Spleen (tissue), 13 donors: ENCODE data around the gene OMG. TPM values are rescaled to one million over a fixed set of nuclear protein-coding genes. Genes with fewer than 3 reads are reported as not detected.
"Not testable (repeated sequence)": the region's sequence is repeated elsewhere in the genome, so short reads cannot be mapped to it uniquely, and the experiment has no call there.

Source experiments
- DNase-seq: peaks from one replicate; pipeline ENCODE4 v3.0.0-alpha.2; 2020
- H3K27ac ChIP-seq, 8 donors: fragments of 200-600 bp; sonication (generic) in 7 of 8; 1 replicate in 4 of 8; 2 replicates in 4 of 8; pipeline versions ENCODE4 v1.5.0 to v1.8.0; 2016 to 2021; ENCODE audit warnings: inconsistent platforms in 4 of 8, mild to moderate bottlenecking in 4 of 8, moderate library complexity in 1 of 8
- H3K27me3 ChIP-seq, 7 donors: fragments of 200-600 bp; sonication (generic) in 6 of 7; replicated peaks in 1 of 7; 1 replicate in 4 of 7; 2 replicates in 3 of 7; pipeline versions ENCODE4 v1.5.0 to v1.8.0; 2016 to 2021; ENCODE audit warnings: inconsistent platforms in 3 of 7, mild to moderate bottlenecking in 1 of 7
- H3K36me3 ChIP-seq, 6 donors: fragments of 200-600 bp; sonication (generic) in 5 of 6; 1 replicate in 4 of 6; 2 replicates in 2 of 6; pipeline versions ENCODE4 v1.5.0 to v1.8.0; 2016 to 2021; ENCODE audit warnings: inconsistent platforms in 2 of 6
- H3K4me1 ChIP-seq, 6 donors: fragments of 200-600 bp; sonication (generic) in 5 of 6; 1 replicate in 3 of 6; 2 replicates in 3 of 6; pipeline versions ENCODE4 v1.5.0 to v1.8.0; 2016 to 2021; ENCODE audit warnings: inconsistent platforms in 3 of 6
- H3K4me3 ChIP-seq, 8 donors: fragments of 200-600 bp; sonication (generic) in 7 of 8; 1 replicate in 4 of 8; 2 replicates in 4 of 8; pipeline versions ENCODE4 v1.5.0 to v1.8.0; 2016 to 2021; ENCODE audit warnings: inconsistent platforms in 4 of 8, mild to moderate bottlenecking in 4 of 8, moderate library complexity in 2 of 8
- H3K9me3 ChIP-seq, 8 donors: fragments of 200-600 bp; sonication (generic) in 7 of 8; 1 replicate in 4 of 8; 2 replicates in 4 of 8; pipeline versions ENCODE4 v1.5.0 to v1.8.0; 2016 to 2021; ENCODE audit warnings: inconsistent platforms in 4 of 8
- CTCF ChIP-seq, 11 experiments: fragments of 200-600 bp in 7 of 11; fragments of 450-650 bp in 4 of 11; sonication (generic) in 4 of 11; IDR thresholded peaks in 8 of 11; conservative IDR thresholded peaks in 3 of 11; 1 replicate in 7 of 11; 2 replicates in 4 of 11; pipeline versions ENCODE4 v1.4.0 to v1.8.0; 2016 to 2021; ENCODE audit warnings: antibody characterized with exemption in 11 of 11, inconsistent platforms in 4 of 11, mild to moderate bottlenecking in 1 of 11
- POLR2A ChIP-seq, 3 donors: fragments of 450-650 bp; IDR thresholded peaks; one replicate each; pipeline ENCODE4 v1.5.1; 2017; ENCODE audit warnings: antibody characterized with exemption in 3 of 3, mild to moderate bottlenecking in 1 of 3
- POLR2AphosphoS5 ChIP-seq, 3 donors: sonication (generic); formaldehyde crosslinking; IDR thresholded peaks; one replicate each; pipeline ENCODE4 v1.5.1; 2017; ENCODE audit warnings: antibody characterized with exemption in 3 of 3
- WGBS, 5 donors: extraction: QIAGEN DNeasy Blood & Tissue Kit in 3 of 5; methylation state at CpG; one replicate each; pipeline versions ENCODE4 v1.1.5 to v1.1.7; 2013 to 2018; 5-methylcytosine and 5-hydroxymethylcytosine counted together
- intact Hi-C: fragments of 100-400 bp; cut with DNase I; formaldehyde crosslinking; loops from one replicate; pipeline ENCODE4 v1.15.0; 2023; ENCODE audit warnings: low total_unique reads
- long read RNA-seq, 2 donors: transcript quantifications; one replicate each; lab custom pipeline, GENCODE V29; 2026
- polyA plus RNA-seq, 3 donors: library from polyadenylated mRNA; stranded (reverse); fragments of 200-250 nt; gene quantifications; one replicate each; pipeline ENCODE4 v1.2.1, GENCODE V29; 2013
- total RNA-seq, 7 donors: library from RNA; depleted of rRNA in 3 of 7; stranded (reverse); fragments of >200 nt in 3 of 7; fragmentation: NEBNext Ultra II Directional in 4 of 7; extraction: Animal tissue kit (Norgen Biotek cat#: 25700) in 4 of 7; gene quantifications; one replicate each; pipeline versions ENCODE4 v1.1.0 to v1.2.1, GENCODE V29; 2016 to 2021
- donor health status: healthy with polysubstance abuse.
- donor health status: DM: no; HTN: no; CAD: no; lungs with moderate emphysema.
- donor health status: DM: no; HTN: no; CAD: no.
- donor health status: Bipolar disorder and iron deficiency.
- donor health status: healthy.
- donor health status: DM: no; HTN: no; CAD: no.
- donor health status: DM: yes; HTN: yes; CAD: no.

The OMG gene, protein sequence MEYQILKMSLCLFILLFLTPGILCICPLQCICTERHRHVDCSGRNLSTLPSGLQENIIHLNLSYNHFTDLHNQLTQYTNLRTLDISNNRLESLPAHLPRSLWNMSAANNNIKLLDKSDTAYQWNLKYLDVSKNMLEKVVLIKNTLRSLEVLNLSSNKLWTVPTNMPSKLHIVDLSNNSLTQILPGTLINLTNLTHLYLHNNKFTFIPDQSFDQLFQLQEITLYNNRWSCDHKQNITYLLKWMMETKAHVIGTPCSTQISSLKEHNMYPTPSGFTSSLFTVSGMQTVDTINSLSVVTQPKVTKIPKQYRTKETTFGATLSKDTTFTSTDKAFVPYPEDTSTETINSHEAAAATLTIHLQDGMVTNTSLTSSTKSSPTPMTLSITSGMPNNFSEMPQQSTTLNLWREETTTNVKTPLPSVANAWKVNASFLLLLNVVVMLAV
- total RNA-seq (10 to 100 TPM in 1 of 7 donors, 1 to 10 TPM in 3, under 1 TPM in 2, not detected in 1; 0.44 to 14.5 (median 4.3) TPM), polyA plus RNA-seq (1 to 10 TPM in 1 of 3 donors, under 1 TPM in 2; 0.41 to 7.3 (median 0.94) TPM)
- long read RNA-seq, donor 1, partial matches to known transcripts = 0 of 2 reads
- long read RNA-seq, donor 1, other reads (novel, unspliced or antisense) = 0 of 2 reads
- long read RNA-seq, donor 2, partial matches to known transcripts = 0 of 1 reads
- long read RNA-seq, donor 2, other reads (novel, unspliced or antisense) = 0 of 1 reads

- Histone ChIP-seq H3K27ac (no peak within 1 kb of the TSS), H3K27me3 (no peaks in the 10 kb centered on the region), H3K36me3 (peaks cover 0 to 4% (median 0%) of the 10 kb centered on the region in 6 donors), H3K4me3 (no peak within 1 kb of the TSS), H3K9me3 (no peaks in the 10 kb centered on the region), H3K4me1 (peaks cover 0 to 9% (median 0%) of the 10 kb centered on the region in 6 donors)
- WGBS, 5 donors = 91 to 95% (median 92%) methylated on average over 7 of the region's 7 CpGs
- TF ChIP-seq POLR2AphosphoS5 (IDR thresholded peaks at IDR 0.05) (no peak), POLR2A (IDR thresholded peaks at IDR 0.05) (no peak), CTCF (IDR thresholded peaks at IDR 0.05 in 8 of 11, conservative IDR thresholded peaks at IDR 0.05 in 3 of 11) (no peak)
- intact Hi-C loops = no loop called here
- no peak for DNase-seq
These were observed at the start of gene OMG for GRCh38 chr17:31297090-31297489. Gene OMG (minus strand): TSS chr17:31297239. CDS start chr17:31296331, 908 bp downstream.

- H3K27me3 ChIP-seq, DNase-seq, H3K9me3 ChIP-seq, H3K27ac ChIP-seq, intact Hi-C loops, H3K4me3 ChIP-seq, H3K4me1 ChIP-seq: not testable (repeated sequence)
- WGBS, 5 donors = 93 to 95% (median 94%) methylated on average over 15 to 21 of the region's 34 CpGs
- H3K36me3 ChIP-seq = peaks cover 0 to 65% (median 26%) of the 10 kb centered on the region in 6 donors
These were observed 48.2 kb upstream of the OMG start for GRCh38 chr17:31345191-31345747.

DNA sequence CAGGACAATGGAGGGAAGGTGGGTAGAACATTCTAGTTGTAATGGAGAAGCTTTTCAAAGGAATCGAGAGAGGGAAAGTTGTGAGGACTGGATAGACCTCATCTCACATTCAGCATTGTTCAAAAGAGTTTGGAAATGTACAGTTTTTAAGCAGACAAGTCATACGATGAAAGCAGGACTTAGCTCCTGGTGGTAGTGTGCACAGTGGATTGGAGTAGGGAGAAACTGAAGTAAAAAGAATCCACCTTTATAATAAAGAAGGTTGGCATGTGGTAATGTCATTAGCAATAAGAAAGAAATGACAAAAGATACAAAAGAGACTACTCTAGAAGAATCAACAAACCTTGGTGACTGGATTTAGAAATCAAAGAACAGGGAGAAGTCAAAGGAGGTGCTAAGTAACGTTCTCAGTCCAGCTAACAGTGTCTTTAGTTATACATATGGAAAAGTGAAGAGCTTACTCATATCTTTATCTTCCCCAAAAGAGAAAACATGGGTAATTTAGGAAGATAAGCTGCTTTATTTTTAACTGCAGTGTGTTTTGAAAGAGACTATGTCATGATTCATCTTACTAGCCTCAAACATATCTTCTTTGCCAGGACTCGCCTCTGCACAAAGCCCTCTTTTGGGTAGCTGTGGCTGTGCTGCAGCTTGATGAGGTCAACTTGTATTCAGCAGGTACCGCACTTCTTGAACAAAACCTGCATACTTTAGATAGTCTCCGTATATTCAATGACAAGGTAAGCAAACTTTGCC is 43.0 kb upstream of the OMG start:
- H3K9me3 ChIP-seq = no peaks in the 10 kb centered on the region
- no peak overlapping the region for H3K27ac ChIP-seq
- intact Hi-C loops = no loop called here
- peaks cover 0 to 93% (median 32%) of the 10 kb centered on the region in 6 donors for H3K36me3 ChIP-seq
- H3K27me3 ChIP-seq = no peaks in the 10 kb centered on the region
- no peak for TF ChIP-seq CTCF (IDR thresholded peaks at IDR 0.05 in 8 of 11, conservative IDR thresholded peaks at IDR 0.05 in 3 of 11)
- no peak for TF ChIP-seq POLR2A (IDR thresholded peaks at IDR 0.05)
- no peak for TF ChIP-seq POLR2AphosphoS5 (IDR thresholded peaks at IDR 0.05)
- no peaks in the 10 kb centered on the region for H3K4me1 ChIP-seq
- H3K4me3 ChIP-seq = no peak overlapping the region
- WGBS, 5 donors = 87 to 94% (median 93%) methylated on average over 6 of the region's 6 CpGs
- no peak for DNase-seq

GRCh38 chr17:31329221-31329620 is 32.2 kb upstream of the OMG start:
- H3K27ac ChIP-seq = no peak overlapping the region

More at GRCh38 chr17:31329221-31329620, 32.2 kb upstream of the OMG start:
- H3K9me3 ChIP-seq = no peaks in the 10 kb centered on the region
- DNase-seq = no peak
- H3K4me1 ChIP-seq = no peaks in the 10 kb centered on the region
- intact Hi-C loops = no loop called here
- no peak overlapping the region for H3K4me3 ChIP-seq
- TF ChIP-seq POLR2AphosphoS5 (IDR thresholded peaks at IDR 0.05) (no peak), POLR2A (IDR thresholded peaks at IDR 0.05) (no peak), CTCF (IDR thresholded peaks at IDR 0.05 in 8 of 11, conservative IDR thresholded peaks at IDR 0.05 in 3 of 11) (no peak)
- H3K36me3 ChIP-seq = peaks cover 0 to 37% (median 10%) of the 10 kb centered on the region in 6 donors
- H3K27me3 ChIP-seq = no peaks in the 10 kb centered on the region
